Aorta (tissue), 4 donors: Measurements from ENCODE around the gene TBCC. TPM values are rescaled to one million over a fixed set of nuclear protein-coding genes. Genes with fewer than 3 reads are reported as not detected.

Experiments used
- polyA plus RNA-seq, 2 donors: library from polyadenylated mRNA; stranded (reverse); fragments of 200-250 nt; gene quantifications; one replicate each; pipeline ENCODE4 v1.2.3, GENCODE V29; 2013
- total RNA-seq, 2 donors: library from RNA; stranded (reverse); fragmentation: NEBNext Ultra II Directional; extraction: Animal tissue kit (Norgen Biotek cat#: 25700); gene quantifications; one replicate each; pipeline ENCODE4 v1.2.1, GENCODE V29; 2021
- donor health status: healthy with polysubstance abuse.
- donor health status: Bipolar disorder and iron deficiency.
- donor health status: DM: no; HTN: no; CAD: no.
- donor health status: DM: yes; HTN: yes; CAD: no.

TBCC gene
- total and polyA plus RNA-seq, 4 donors, result 14.4 to 33.1 (median 16.4) TPM

Other genes with a start within 250 kb of the TBCC start
- gene UBR2, start 182.1 kb downstream of the TBCC start, total RNA-seq, result 10 to 100 TPM; 30.8 to 38.8 TPM
- 10 to 100 TPM in 1 of 2 donors, 1 to 10 TPM in 1; 6.5 to 14.0 TPM for gene UBR2, start 182.1 kb downstream of the TBCC start, polyA plus RNA-seq
- gene PRPH2, start 23.5 kb downstream of the TBCC start, total RNA-seq, result 1 to 10 TPM; 1.4 to 2.8 TPM
- under 1 TPM in 1 of 2 donors, not detected in 1; 0.72 TPM for gene PRPH2, start 23.5 kb downstream of the TBCC start, polyA plus RNA-seq
- gene BICRAL, start 35.9 kb upstream of the TBCC start, total RNA-seq, result 10 to 100 TPM; 17.2 to 21.1 TPM
- gene BICRAL, start 35.9 kb upstream of the TBCC start, polyA plus RNA-seq, result 1 to 10 TPM; 4.8 to 5.8 TPM
- 10 to 100 TPM; 57.8 to 59.0 TPM for gene RPL7L1, start 133.5 kb upstream of the TBCC start, total RNA-seq
- gene RPL7L1, start 133.5 kb upstream of the TBCC start, polyA plus RNA-seq, result 10 to 100 TPM; 41.9 to 54.5 TPM
- not detected for gene PTCRA, start 169.9 kb upstream of the TBCC start, total RNA-seq
- not detected for gene PTCRA, start 169.9 kb upstream of the TBCC start, polyA plus RNA-seq
- 10 to 100 TPM; 28.8 to 50.1 TPM for gene CNPY3, start 183.4 kb upstream of the TBCC start, total RNA-seq
- 10 to 100 TPM; 28.3 to 36.1 TPM for gene CNPY3, start 183.4 kb upstream of the TBCC start, polyA plus RNA-seq
- 1 to 10 TPM in 1 of 2 donors, under 1 TPM in 1; 0.88 to 1.2 TPM for gene GNMT, start 214.7 kb upstream of the TBCC start, total RNA-seq
- gene GNMT, start 214.7 kb upstream of the TBCC start, polyA plus RNA-seq, result 1 to 10 TPM in 1 of 2 donors, not detected in 1; 1.2 TPM
- gene PEX6, start 233.1 kb upstream of the TBCC start, total RNA-seq, result 10 to 100 TPM; 11.7 to 16.1 TPM
- 10 to 100 TPM; 13.8 to 22.0 TPM for gene PEX6, start 233.1 kb upstream of the TBCC start, polyA plus RNA-seq
- 10 to 100 TPM; 22.9 to 31.7 TPM for gene PPP2R5D, start 238.5 kb upstream of the TBCC start, total RNA-seq
- 10 to 100 TPM; 20.3 to 31.5 TPM for gene PPP2R5D, start 238.5 kb upstream of the TBCC start, polyA plus RNA-seq